Osteoblast (primary cell): ENCODE data around the gene ARHGAP44. TPM values are rescaled to one million over a fixed set of nuclear protein-coding genes. Genes with fewer than 3 reads are reported as not detected.

Experiments used
- DNase-seq: peaks from one replicate; pipeline ENCODE4 v3.0.0; 2011; ENCODE audit warnings: low spot score, mixed read lengths; ENCODE audit not compliant: insufficient read length; ENCODE audit errors: missing footprints
- H2AFZ ChIP-seq: 2 replicates; pipeline ENCODE4 v1.6.0; 2011; ENCODE audit warnings: mild to moderate bottlenecking, low read length
- H3K27ac ChIP-seq: 2 replicates; pipeline ENCODE4 v1.5.1; 2011; ENCODE audit warnings: mild to moderate bottlenecking, low read depth, low read length, moderate library complexity
- H3K27me3 ChIP-seq: 2 replicates; pipeline ENCODE4 v1.6.0; 2012; ENCODE audit warnings: mild to moderate bottlenecking, control low read depth, inconsistent platforms, low read length, moderate library complexity; ENCODE audit not compliant: insufficient read depth
- H3K36me3 ChIP-seq: 2 replicates; pipeline ENCODE4 v1.5.1; 2011; ENCODE audit warnings: mild to moderate bottlenecking, low read length, control low read depth, moderate library complexity; ENCODE audit not compliant: insufficient read depth
- H3K4me1 ChIP-seq: 2 replicates; pipeline ENCODE4 v1.5.1; 2011; ENCODE audit warnings: mild to moderate bottlenecking, low read length, control low read depth, moderate library complexity; ENCODE audit not compliant: insufficient read depth
- H3K4me2 ChIP-seq: 2 replicates; pipeline ENCODE4 v1.6.0; 2011; ENCODE audit warnings: mild to moderate bottlenecking, low read length; ENCODE audit not compliant: insufficient read depth
- H3K4me3 ChIP-seq: fragments of 200-600 bp; sonication (generic); 3 replicates; pipeline ENCODE4 v1.5.1; 2012; ENCODE audit warnings: mild to moderate bottlenecking, low read length, inconsistent platforms; ENCODE audit not compliant: insufficient read depth
- H3K79me2 ChIP-seq: 2 replicates; pipeline ENCODE4 v1.6.0; 2012; ENCODE audit warnings: mild to moderate bottlenecking, low read length, control low read depth, inconsistent platforms; ENCODE audit not compliant: insufficient read depth
- H3K9me3 ChIP-seq: 2 replicates; pipeline ENCODE4 v1.5.1; 2011; ENCODE audit warnings: low read depth, low read length, control low read depth
- H4K20me1 ChIP-seq: 2 replicates; pipeline ENCODE4 v1.6.0; 2012; ENCODE audit warnings: mild to moderate bottlenecking, low read length, control low read depth; ENCODE audit not compliant: insufficient read depth
- total RNA-seq: library from RNA; depleted of rRNA; stranded (reverse); fragments of >200 nt; gene quantifications from 2 replicates; pipeline ENCODE4 v1.2.3, GENCODE V29; 2012
- TF ChIP-seq, protein P1 (sequence below): IDR thresholded peaks from 2 replicates; pipeline ENCODE4 v1.5.1; 2011; ENCODE audit warnings: mild to moderate bottlenecking, low read depth, low read length, moderate library complexity; ENCODE audit errors: extremely low read depth

The ARHGAP44 gene
- total RNA-seq, 1 donor = 4.3 TPM

GRCh38 chr17:12979246-12979645 lies 189.9 kb downstream of the ARHGAP44 start:
- no peak overlapping the region for H3K27ac ChIP-seq
- H2AFZ ChIP-seq = no peak overlapping the region
- H4K20me1 ChIP-seq = no peaks in the 10 kb centered on the region
- TF ChIP-seq, protein P1, sequence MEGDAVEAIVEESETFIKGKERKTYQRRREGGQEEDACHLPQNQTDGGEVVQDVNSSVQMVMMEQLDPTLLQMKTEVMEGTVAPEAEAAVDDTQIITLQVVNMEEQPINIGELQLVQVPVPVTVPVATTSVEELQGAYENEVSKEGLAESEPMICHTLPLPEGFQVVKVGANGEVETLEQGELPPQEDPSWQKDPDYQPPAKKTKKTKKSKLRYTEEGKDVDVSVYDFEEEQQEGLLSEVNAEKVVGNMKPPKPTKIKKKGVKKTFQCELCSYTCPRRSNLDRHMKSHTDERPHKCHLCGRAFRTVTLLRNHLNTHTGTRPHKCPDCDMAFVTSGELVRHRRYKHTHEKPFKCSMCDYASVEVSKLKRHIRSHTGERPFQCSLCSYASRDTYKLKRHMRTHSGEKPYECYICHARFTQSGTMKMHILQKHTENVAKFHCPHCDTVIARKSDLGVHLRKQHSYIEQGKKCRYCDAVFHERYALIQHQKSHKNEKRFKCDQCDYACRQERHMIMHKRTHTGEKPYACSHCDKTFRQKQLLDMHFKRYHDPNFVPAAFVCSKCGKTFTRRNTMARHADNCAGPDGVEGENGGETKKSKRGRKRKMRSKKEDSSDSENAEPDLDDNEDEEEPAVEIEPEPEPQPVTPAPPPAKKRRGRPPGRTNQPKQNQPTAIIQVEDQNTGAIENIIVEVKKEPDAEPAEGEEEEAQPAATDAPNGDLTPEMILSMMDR = no peak
- DNase-seq = no peak
- no peak overlapping the region for H3K4me2 ChIP-seq
- no peaks in the 10 kb centered on the region for H3K27me3 ChIP-seq
- H3K4me1 ChIP-seq = peaks cover 19% of the 10 kb centered on the region
- H3K9me3 ChIP-seq = no peaks in the 10 kb centered on the region
- no peaks in the 10 kb centered on the region for H3K36me3 ChIP-seq
- no peak overlapping the region for H3K4me3 ChIP-seq
- H3K79me2 ChIP-seq = no peaks in the 10 kb centered on the region

DNA sequence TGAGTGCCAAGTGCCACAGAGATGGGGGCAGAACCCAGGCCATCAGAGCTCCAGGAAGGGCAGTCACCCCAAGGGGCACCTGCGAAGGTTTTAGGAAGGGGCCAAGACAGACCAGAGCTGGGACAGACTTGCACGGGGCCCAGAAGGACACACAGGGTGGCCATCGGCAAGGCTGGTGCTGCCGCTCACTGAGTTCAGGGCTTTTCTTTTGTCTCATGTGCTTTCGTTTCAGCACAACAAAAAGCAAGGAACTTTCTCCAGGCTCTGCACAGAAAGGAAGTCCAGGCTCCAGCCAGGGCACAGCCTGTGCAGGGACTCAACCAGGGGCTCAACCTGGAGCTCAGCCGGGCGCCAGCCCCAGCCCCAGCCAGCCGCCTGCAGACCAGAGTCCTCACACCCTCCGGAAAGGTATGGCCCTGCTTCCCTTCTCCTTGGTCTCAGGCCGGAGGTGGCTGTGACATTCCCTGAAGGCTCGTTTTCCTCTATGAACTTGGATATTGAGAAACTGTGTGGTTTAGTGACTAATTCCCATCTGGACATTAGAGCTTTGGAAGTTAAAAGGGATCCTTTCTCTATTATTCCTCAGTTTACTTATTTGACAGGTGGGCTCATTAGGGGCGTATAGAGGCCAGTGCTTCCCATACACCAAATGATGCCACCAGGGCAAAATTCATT lies 190.7 kb downstream of the ARHGAP44 start:
- TF ChIP-seq, protein P1 = no peak
- H3K79me2 ChIP-seq = no peaks in the 10 kb centered on the region
- no peak overlapping the region for H2AFZ ChIP-seq
- peaks cover 22% of the 10 kb centered on the region for H3K4me1 ChIP-seq
- no peaks in the 10 kb centered on the region for H3K36me3 ChIP-seq
- no peaks in the 10 kb centered on the region for H3K27me3 ChIP-seq
- no peak overlapping the region for H3K4me3 ChIP-seq
- no peaks in the 10 kb centered on the region for H3K9me3 ChIP-seq
- H3K4me2 ChIP-seq = no peak overlapping the region
- DNase-seq = no peak
- no peak overlapping the region for H3K27ac ChIP-seq
- no peaks in the 10 kb centered on the region for H4K20me1 ChIP-seq

DNA sequence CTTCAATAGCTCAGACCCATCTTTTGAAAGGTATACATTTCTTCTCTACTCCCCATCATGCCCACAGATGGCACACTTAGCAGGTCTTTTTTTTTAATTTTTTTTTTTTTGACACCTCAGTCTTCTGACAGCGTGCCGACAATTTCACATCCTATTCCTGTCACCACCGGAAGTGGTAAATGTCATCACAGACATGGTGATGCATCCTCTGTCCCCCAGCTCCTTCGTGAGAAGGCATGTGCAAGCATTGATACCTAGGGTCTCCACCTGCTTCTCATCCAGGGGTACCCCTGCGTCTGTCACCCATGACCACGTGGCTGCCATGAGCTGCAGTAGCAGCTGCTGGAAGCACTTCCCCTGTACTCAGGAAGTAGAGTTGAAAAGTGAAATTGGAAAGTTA lies 192.9 kb downstream of the ARHGAP44 start:
- no peaks in the 10 kb centered on the region for H3K27me3 ChIP-seq
- no peak overlapping the region for H3K27ac ChIP-seq
- H4K20me1 ChIP-seq = no peaks in the 10 kb centered on the region
- no peaks in the 10 kb centered on the region for H3K9me3 ChIP-seq
- no peaks in the 10 kb centered on the region for H3K79me2 ChIP-seq
- H3K4me2 ChIP-seq = no peak overlapping the region
- no peak overlapping the region for H3K4me3 ChIP-seq
- H3K4me1 ChIP-seq = peaks cover 34% of the 10 kb centered on the region
- no peak overlapping the region for H2AFZ ChIP-seq
- H3K36me3 ChIP-seq = no peaks in the 10 kb centered on the region
- TF ChIP-seq, protein P1 = no peak
- no peak for DNase-seq

DNA sequence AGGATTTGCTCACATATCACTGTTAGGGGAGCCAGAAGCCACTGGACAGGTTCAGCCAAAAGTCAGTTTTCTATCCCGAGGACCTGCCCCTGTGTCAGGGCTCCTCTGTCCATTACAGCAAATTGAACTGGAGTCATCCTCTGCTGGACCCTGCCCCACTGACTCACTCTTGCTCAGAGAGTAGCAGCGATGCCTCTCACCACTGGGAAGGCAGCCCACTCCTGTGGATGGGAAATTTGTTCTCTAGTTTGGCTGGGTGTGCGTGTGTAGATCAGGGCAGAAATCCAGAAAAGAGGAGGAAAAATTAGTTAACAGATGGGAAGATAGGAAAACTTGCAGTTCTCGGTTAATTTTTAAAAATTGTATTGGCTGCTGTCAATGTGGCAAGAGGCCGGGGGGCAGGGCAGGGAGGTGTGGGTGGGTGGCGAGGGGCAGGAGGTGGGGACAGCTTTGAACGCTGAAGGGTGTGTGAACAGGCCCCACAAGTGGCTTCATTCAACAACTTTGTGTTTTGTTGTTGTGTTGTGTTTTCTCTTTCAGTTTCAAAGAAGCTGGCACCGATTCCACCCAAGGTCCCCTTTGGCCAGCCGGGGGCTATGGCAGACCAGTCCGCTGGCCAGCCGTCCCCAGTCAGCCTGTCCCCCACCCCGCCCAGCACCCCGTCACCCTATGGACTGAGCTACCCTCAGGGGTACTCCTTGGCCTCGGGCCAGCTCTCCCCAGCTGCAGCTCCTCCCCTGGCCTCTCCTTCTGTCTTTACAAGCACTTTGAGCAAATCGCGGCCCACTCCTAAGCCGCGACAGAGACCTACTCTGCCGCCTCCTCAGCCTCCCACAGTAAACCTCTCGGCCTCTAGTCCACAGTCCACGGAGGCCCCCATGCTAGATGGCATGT lies 194.9 kb downstream of the ARHGAP44 start:
- Histone ChIP-seq H3K36me3 (no peaks in the 10 kb centered on the region), H3K4me2 (peak overlapping the region; percentile 38), H4K20me1 (no peaks in the 10 kb centered on the region), H3K9me3 (no peaks in the 10 kb centered on the region), H3K27me3 (no peaks in the 10 kb centered on the region), H3K4me1 (peaks cover 38% of the 10 kb centered on the region), H3K4me3 (peak overlapping the region; percentile 53), H2AFZ (peak overlapping the region; percentile 57), H3K79me2 (no peaks in the 10 kb centered on the region), H3K27ac (peak overlapping the region; percentile 76)
- peak; percentile 98 for DNase-seq
- TF ChIP-seq, protein P1 = no peak
